ENCODE results near the gene PCDHGC3. TPM values are rescaled to one million over a fixed set of nuclear protein-coding genes. Genes with fewer than 3 reads are reported as not detected.

The PCDHGC3 gene
- total RNA-seq, 1 donor from 2014 or later: 60.3 TPM

- Mint-ChIP-seq H3K27ac (peak overlapping the region; percentile 58), H3K4me3 (peak overlapping the region; percentile 59), H3K9me3 (no peaks in the 10 kb centered on the region), H3K27me3 (peaks cover 20% of the 10 kb centered on the region), H3K36me3 (peaks cover 21% of the 10 kb centered on the region), H3K4me1 (ENCODE audit: unreplicated experiment) (peaks cover 21% of the 10 kb centered on the region)
- TF ChIP-seq CTCF (conservative IDR thresholded peaks at IDR 0.05): no peak
- DNase-seq (ENCODE audit: extremely low spot score, unreplicated experiment): no peak
Observed at GRCh38 chr5:141495453-141495811, 19.7 kb downstream of the PCDHGC3 start.

DNA sequence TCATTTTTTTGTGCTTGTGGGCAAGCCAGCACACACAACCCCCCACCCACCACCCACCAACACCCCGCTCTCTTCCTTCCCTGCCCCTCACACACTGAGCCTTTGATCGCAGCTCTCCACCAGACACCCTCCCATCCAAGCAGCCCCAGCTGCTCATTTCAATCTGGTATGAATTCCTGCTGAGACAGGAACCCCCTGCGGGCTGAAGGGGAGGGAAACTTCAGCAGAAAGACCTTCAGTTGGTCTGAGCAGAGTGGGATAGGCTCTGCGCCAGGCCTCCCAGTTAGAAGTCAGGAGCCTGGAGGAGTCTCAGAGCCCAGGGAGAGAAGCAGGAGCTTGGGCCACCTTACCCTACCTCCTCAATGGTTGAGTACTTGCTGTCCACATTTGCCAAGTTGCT lies 20.3 kb downstream of the PCDHGC3 start:
- peak overlapping the region; percentile 59 for H3K4me3 Mint-ChIP-seq
- no peak for DNase-seq (ENCODE audit: extremely low spot score, unreplicated experiment)
- H3K9me3 Mint-ChIP-seq: no peaks in the 10 kb centered on the region
- H3K36me3 Mint-ChIP-seq: peaks cover 17% of the 10 kb centered on the region
- TF ChIP-seq CTCF (conservative IDR thresholded peaks at IDR 0.05): no peak
- peaks cover 21% of the 10 kb centered on the region for H3K4me1 Mint-ChIP-seq (ENCODE audit: unreplicated experiment)
- peaks cover 15% of the 10 kb centered on the region for H3K27me3 Mint-ChIP-seq
- peak overlapping the region; percentile 58 for H3K27ac Mint-ChIP-seq

DNA sequence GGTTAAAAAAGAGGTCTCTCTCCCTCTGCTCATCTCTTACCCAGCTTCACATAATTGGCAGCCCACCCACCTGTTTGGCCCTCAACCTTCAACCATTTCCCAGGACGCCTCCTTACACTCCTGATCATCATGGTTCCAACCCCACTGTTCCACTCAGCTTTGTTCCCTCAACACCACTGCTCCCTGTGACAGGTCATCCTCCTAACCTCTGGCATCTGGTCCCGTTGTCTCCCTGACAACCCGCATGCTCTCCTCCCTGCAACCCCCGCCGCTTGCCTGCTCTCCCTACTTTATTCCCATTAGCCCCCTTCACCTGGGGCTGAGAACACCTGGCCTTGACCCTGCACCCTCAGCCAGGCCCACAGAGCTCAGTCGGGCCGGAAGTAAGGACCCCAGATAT lies 26.0 kb downstream of the PCDHGC3 start:
- no peak overlapping the region for H3K4me3 Mint-ChIP-seq
- TF ChIP-seq CTCF (conservative IDR thresholded peaks at IDR 0.05): no peak
- peaks cover 26% of the 10 kb centered on the region for H3K36me3 Mint-ChIP-seq
- H3K9me3 Mint-ChIP-seq: no peaks in the 10 kb centered on the region
- no peak overlapping the region for H3K27ac Mint-ChIP-seq
- no peaks in the 10 kb centered on the region for H3K27me3 Mint-ChIP-seq
- peaks cover 8% of the 10 kb centered on the region for H3K4me1 Mint-ChIP-seq (ENCODE audit: unreplicated experiment)
- DNase-seq (ENCODE audit: extremely low spot score, unreplicated experiment): no peak

GRCh38 chr5:141503681-141504080 lies 27.9 kb downstream of the PCDHGC3 start:
- Mint-ChIP-seq H3K36me3 (peaks cover 20% of the 10 kb centered on the region), H3K27me3 (no peaks in the 10 kb centered on the region), H3K4me1 (ENCODE audit: unreplicated experiment) (peaks cover 25% of the 10 kb centered on the region), H3K9me3 (no peaks in the 10 kb centered on the region), H3K4me3 (no peak overlapping the region), H3K27ac (no peak overlapping the region)
- TF ChIP-seq CTCF (conservative IDR thresholded peaks at IDR 0.05): no peak
- DNase-seq (ENCODE audit: extremely low spot score, unreplicated experiment): no peak

DNA sequence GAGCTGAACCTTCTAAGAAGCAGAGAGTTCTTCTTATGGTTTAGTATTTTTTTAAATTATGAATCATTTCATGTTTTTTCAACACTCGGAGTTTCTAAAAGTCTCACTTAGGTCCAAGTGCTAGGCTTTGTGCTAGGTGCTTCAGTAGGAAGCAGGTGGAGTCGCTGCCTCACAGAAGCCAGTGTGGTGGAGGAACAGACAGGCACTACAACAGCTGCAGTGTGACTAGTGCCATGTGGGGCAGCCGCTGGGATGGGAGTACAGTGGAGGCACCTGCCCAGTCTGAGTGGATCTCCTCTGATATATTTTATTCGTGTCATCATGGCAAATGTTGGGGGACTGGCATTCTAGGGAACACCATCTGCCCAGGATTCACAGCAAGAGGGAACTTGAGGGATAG lies 28.4 kb downstream of the PCDHGC3 start:
- Mint-ChIP-seq H3K27me3 (no peaks in the 10 kb centered on the region), H3K4me1 (ENCODE audit: unreplicated experiment) (peaks cover 28% of the 10 kb centered on the region)
- TF ChIP-seq CTCF (conservative IDR thresholded peaks at IDR 0.05): no peak

More for the DNA sequence above, 28.4 kb downstream of the PCDHGC3 start:
- Mint-ChIP-seq H3K4me3 (no peak overlapping the region), H3K36me3 (peaks cover 20% of the 10 kb centered on the region), H3K27ac (no peak overlapping the region), H3K9me3 (no peaks in the 10 kb centered on the region)
- no peak for DNase-seq (ENCODE audit: extremely low spot score, unreplicated experiment)
